Stimulated activated CD8-positive, alpha-beta memory T cell treated with anti-CD3 and anti-CD28 coated beads, Interleukin-7, amount 100 ng/mL, for 1 hour (primary cell): ENCODE results near the gene ANKRD27.
"Not testable (repeated sequence)": the region's sequence is repeated elsewhere in the genome, so short reads cannot be mapped to it uniquely, and the experiment has no call there.

Experiments
- DNase-seq, 2 donors: peaks; one replicate each; pipeline ENCODE4 v3.0.0-alpha.2; 2020; ENCODE audit warnings: low read depth in 2 of 2

Gene ANKRD27

DNA sequence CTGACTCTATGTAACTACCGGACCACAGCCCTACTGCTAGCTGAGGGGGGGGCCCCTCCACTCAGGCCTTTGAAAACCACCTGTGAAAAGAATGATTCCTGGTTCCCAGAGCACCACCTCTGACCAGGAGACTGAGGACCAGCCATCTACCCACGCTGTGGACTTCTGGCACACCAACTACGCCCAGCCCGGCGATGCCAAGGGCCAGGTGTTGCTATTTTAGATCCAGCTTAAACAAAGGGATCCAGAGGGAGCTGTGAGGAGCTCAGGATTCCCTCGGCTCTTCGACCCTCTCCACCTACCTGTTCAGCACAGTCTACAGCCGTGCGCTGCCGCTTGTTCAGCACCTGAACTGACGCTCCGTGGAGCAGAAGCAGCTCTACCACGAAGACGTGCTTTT lies 71.0 kb downstream of the ANKRD27 start:
- DNase-seq: no peak

DNA sequence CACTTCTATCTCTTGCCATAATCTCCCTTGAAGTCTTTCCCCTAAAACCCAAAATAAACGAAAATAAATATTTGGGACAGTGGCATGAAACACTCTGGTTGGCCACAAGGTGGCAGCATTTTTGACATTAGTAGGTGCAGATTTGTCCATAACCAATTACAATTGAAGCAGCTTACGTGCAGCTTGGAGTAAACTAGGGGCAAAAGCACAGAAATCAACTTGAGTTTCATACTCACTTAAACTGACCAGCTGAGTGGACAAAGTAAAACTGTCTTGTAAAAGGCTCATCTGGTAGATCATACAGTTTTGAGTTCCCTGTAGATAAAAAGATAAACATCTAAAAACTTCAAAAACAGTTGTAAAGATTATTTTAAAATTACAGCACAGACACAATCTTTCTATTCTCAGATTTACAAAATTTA lies 75.2 kb downstream of the ANKRD27 start:
- peak in 1 of 2 donors; percentile 10 for DNase-seq

DNA sequence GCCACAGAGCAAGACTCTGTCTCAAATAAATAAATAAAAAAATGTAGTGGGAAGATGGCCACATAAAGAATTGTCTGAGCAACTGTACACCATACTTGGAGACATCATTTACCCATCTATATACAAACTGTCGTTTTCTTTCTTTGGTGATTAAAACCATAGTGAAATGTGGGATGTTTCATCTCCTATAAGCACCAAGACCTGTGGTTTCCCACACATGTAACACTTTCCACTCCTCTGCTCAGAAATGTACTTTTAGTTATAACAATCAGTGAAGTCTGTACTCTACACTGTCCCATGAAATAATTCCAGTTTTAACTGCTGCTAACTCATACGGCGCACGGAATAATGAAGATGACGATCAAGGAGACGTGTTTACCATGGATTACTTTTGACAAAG lies 75.7 kb downstream of the ANKRD27 start:
- no peak for DNase-seq

DNA sequence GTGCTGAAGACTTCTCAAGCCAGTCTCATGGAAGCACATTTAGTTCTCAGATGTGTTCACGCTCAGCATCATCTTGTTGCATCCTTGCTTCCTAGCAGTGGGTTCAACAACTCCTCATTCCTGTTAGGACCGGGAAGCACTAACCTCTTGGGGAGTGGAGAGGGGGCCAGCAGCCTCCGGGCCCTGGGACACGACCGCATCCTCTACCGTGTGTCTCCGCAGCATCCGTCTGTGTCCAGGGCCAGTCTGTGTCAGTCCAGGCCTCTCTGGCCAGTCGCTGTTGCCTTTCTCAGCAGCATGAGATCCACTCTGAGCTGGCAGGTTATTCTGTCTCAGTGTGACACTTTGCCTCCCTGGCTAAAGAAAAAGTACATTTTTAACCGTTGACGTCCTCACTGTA lies 77.0 kb downstream of the ANKRD27 start:
- DNase-seq: no peak

DNA sequence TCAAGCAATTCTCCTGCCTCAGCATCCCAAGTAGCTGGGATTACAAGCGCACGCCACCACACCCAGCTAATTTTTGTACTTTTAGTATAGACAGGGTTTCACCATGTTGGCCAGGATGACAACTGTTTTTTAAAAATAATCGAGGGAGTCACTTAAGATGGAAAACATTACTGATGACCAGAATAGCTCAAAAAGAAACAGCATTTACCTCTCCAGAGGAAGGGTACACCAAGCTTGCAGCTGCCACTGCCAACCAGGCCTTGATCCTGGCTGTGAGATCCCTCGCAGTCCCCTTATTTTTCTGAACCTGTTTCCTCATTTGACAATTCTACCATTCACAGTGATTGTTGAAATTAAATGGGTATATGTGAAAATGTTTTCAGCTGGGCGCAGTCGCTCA lies 79.5 kb downstream of the ANKRD27 start:
- DNase-seq: no peak

DNA sequence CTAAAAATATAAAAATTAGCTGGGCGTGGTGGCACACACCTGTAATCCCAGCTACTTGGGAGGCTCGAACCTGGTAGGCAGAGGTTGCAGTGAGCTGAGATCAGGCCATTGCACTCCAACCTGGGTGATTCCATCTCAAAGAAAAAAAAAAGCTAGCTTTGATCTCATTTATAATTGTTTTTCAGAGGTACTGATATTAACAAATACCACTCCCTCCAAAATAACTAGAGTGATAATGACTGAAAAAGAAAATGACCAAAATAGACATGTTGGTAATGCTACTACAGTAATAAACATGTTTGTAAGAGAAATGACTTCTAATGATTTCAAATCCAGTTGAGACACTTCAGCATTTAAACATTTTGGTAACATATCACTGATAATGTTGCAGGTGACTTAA lies 81.0 kb downstream of the ANKRD27 start:
- no peak for DNase-seq

DNA sequence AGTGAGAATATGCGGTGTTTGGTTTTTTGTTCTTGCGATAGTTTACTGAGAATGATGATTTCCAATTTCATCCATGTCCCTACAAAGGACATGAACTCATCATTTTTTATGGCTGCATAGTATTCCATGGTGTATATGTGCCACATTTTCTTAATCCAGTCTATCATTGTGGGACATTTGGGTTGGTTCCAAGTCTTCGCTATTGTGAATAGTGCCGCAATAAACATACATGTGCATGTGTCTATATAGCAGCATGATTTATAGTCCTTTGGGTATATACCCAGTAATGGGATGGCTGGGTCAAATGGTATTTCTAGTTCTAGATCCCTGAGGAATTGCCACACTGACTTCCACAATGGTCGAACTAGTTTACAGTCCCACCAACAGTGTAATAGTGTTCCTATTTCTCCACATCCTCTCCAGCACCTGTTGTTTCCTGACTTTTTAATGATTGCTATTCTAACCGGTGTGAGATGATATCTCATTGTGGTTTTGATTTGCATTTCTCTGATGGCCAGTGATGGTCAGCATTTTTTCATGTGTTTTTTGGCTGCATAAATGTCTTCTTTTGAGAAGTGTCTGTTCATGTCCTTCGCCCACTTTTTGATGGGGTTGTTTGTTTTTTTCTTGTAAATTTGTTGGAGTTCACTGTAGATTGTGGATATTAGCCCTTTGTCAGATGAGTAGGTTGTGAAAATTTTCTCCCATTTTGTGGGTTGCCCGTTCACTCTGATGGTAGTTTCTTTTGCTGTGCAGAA lies 87.1 kb downstream of the ANKRD27 start:
- not testable (repeated sequence) for DNase-seq

DNA sequence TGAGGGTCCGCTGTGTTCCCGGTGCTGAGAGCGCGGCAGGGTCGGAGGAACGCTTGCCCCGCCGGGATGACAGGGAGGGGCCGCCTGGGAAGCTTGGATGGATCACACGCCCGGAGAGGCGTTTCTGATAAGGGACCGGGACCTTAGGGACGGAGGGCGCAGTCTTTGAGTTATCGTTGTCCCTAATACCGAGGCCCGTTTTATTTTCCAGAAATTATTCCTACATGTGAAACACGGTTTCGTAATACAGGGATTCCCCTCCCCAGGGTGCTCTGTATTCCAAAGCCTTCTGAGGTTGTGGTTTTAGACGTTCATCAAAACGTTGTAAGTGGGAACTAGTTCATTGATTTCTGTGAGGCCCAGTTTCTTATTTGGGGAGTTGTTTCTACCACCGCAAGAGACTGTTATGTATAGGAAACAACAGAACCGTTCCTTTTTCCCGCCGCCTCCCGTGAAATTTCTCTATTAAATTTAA lies 93.2 kb downstream of the ANKRD27 start:
- DNase-seq: no peak

DNA sequence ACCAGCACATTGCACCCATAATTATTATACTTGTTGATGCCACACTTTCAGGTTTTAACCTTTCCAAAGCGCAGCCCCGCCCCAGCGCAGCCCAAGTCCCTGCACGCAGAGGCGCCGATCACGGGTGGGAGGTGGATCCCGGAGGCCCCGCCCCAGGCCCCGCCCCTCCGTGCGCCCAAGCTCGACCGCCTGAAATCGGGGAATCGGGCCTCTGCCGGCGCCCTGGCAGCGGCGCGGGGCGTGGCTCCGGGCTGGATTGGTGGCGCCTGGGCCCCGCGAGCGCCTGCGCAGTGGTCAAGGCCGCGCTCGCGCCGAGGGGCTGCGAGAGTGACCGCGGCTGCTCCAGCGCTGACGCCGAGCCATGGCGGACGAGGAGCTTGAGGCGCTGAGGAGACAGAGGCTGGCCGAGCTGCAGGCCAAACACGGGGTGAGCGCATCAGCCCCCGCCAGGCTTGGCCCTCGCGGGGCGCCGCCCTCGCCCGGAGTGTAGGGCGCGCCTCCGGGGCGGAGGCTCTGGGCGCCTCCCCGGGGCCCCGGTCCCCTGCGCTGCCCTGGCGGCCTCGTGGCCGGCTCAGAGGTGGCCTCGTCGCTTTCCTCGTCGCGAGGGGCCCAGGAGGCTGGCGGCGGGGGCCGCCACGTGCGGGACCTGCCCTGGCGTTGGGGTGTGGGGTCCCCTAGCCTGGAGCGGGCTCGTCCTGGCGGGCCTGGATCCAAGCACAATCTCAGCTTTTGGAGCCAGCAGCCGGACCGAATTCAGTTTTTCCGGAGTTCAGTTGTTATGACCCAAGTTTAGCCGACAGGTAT lies 93.9 kb downstream of the ANKRD27 start, which contains the start of gene PDCD5:
Gene PDCD5, plus strand, starts transcription at position 290 of the 804 bp plus-strand sequence. Its CDS starts 72 bp downstream, at position 362.
- peak; percentile 91 to 95 for DNase-seq

DNA sequence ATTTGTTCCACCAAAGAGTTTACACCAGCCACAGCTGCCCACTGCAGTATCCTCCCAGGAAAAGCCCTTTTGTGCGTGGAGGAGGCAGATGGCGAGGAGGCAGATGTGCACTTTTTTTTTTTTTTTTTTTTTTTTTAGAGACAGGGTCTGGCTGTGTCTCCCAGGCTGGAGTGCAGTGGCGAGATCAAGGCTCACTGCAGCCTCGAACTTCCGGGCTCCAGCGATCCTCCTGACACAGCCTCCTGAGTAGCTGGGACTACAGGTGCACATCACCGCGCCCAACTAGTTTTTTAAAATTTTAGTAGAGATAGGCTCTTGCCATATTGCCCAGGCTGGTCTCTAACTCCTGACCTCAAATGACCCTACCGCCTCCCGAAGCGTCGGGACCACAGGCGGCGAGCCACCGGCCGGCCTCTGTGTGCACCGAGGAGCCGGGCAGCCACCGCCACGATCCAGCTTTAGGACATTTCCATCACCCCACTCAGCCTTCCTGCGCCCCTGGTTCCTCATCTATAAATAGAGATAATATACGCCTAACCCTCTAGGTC lies 94.6 kb downstream of the ANKRD27 start:
- DNase-seq: no peak

DNA sequence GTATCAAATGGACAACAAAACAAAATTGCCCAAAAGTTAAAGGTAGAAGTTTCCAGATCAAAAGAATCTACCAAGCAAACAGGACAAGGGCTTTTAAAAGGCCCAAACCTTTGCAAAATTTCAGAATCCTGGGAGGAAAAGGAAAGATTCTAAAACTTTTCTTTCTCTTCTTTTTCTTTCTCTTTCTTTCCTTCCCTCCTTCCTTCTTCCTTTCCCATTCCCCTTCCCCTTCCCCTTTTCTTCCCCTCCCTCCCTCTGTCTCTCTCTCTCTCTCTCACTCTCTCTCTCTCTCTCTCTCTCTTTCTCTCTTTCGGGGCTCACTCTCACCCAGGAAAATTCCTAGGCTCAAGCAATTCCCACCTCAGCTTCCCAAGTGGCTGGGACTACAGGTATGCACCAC lies 98.2 kb downstream of the ANKRD27 start:
- no peak for DNase-seq

DNA sequence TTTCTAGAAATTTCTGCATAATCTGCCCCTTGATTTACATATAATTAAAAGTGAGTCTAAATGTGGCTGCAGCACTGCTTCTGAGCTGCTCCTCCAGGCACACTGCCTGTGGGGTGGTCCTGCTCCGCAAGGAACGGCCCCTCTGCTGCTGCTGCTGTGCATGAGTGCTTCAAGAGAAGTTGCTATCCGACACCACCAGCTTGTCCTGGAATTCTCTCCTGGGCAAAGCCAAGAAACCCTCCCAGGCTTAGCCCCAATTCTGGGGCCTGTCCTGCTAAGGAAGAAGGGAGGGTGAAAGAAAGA lies 101.5 kb downstream of the ANKRD27 start:
- DNase-seq: no peak

DNA sequence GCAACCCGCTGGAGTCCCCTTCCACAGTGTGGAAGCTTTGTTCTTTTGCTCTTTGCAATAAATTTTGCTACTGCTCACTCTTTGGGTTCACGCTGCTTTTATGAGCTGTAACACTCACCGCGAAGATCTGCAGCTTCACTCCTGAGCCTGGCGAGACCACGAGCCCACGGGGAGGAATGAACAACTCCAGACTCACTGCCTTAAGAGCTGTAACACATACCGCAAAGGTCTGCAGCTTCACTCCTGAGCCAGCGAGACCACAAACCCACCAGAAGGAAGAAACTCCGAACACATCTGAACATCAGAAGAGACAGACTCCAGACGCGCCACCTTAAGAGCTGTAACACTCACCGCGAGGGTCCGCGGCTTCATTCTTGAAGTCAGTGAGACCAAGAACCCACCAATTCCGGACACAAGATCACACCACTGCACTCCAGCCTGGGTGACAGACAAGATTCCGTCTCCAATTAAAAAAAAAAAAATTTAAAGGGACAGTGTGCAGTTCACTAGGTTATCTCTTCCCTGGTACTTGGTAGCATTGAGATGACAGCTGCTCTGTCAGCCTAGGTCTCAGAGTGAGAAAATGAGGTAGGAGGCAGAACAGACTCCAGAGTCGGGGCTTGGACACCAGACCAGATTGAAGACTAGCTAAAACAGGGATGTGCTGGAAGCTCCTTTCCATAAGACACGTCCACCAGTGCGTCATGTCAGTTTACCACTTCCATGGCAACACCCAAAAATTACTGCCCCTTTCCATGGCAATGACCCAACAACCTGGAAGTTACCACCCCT lies 102.1 kb downstream of the ANKRD27 start:
- DNase-seq: not testable (repeated sequence)

DNA sequence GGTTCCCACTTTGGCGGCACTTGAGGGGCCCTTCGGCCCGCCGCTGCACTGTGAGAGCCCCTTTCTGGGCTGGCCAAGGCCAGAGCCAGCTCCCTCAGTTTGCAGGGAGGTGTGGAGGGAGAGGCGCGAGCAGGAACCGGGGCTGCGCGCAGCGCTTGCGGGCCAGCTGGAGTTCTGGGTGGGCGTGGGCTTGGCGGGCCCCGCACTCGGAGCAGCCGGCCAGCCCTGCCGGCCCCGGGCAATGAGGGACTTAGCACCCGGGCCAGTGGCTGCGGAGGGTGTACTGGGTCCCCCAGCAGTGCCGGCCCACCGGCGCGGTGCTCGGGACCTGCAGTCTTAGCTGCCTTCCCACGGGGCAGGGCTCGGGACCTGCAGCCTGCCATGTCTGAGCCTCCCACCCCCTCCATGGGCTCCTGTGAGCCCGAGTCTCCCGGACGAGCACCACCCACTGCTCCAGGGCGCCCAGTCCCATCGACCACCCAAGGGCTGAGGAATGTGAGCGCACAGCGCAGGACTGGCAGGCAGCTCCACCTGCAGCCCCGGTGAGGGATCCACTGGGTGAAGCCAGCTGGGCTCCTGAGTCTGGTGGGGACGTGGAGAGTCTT lies 103.4 kb downstream of the ANKRD27 start:
- not testable (repeated sequence) for DNase-seq

DNA sequence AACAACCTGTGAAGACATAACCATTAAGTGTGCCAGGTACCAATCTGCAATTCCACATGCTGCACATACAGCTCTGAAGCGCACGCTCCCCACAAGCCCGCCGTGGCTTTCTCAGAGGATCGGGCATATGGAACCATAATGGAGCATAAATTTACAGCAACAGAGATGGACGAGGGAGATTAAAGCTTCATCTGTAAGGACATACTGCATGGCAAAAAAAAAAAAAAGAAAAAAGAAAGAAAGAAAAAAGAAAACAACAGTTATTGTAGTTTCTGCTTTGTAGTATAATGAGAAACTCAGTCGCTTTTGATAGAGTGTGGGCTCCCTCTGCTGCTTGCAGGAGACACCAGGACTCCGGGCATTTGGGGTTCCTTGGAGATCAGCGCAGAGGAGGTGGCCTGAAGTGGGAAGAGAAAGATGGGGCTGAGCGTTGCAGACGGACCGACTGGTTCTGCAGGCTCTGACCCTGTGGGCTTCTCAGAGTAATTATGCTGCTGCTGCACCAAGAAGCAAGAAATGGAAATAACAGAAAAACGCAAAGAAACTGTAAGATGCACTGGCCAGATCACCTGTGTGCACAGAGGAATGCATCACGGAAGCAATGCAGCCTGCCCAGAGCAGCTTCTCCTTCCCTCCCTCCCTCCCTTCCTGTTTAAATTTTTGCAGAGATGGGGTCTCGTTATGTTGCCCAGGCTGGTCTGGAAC lies 104.7 kb downstream of the ANKRD27 start:
- DNase-seq: peak in 1 of 2 donors; percentile 23

DNA sequence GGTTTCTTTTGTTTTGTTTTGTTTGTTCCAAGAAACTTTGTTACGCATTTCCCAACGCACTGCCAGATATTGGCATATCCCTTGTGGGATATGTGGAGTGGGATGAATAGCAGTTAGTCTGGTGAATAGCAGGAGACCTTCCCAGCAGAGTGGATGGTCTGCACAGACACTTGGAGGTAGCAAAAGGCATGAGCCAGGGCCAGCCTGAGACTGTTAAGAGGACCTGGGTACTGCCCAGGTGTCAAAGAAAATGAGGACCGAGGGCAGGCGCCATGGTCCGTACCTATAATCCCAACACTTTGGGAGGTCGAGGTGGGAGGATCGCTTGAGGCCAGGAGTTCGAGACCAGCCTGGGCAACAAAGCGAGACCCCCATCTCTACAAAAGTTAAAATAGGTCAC lies 107.5 kb downstream of the ANKRD27 start:
- DNase-seq: no peak

DNA sequence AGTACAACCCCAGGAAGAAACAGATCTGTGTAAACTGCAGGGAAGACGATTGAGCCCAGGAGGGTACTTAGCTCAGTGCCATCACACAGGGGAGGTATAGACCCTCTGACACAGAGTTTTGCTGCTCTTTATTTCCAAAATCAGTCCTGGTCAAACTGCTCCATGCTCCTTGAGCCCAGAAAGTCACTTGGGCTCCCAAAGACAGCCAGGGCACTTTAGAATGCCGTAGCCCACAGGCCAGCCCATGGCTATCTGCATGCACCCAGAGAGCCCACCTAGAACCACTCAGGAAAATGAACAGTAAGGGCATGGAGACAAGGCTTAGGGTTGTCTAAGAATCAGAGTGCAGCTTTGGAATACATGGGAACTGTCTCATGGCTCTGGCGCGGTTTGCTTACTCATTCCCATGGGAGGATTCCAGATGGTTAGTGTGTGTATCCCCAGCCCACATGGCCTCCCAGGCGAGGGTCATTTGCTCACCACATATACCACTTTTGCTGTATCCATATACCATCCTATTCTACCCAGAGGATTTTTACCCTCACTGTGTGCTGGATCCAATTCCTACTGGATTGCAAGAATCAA lies 108.6 kb downstream of the ANKRD27 start:
- no peak for DNase-seq

DNA sequence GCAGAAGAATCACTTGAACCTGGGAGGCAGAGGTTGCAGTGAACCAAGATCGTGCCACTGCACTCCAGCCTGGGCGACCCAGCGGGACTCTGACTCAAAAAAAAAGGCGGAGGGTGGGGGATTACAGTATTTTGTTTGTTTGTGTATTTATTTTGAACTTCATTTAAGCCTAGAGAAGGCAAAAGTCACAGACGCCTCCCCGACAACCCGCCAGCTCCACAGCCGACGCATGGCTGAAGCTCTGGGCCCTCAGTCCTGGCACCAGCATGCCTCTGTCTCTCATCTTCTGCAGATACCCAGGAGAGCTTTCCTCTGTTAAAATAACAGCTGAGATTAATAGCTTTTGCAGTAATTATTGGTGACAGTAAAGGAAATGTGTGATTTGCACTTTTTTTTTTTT lies 111.2 kb downstream of the ANKRD27 start:
- DNase-seq: no peak

DNA sequence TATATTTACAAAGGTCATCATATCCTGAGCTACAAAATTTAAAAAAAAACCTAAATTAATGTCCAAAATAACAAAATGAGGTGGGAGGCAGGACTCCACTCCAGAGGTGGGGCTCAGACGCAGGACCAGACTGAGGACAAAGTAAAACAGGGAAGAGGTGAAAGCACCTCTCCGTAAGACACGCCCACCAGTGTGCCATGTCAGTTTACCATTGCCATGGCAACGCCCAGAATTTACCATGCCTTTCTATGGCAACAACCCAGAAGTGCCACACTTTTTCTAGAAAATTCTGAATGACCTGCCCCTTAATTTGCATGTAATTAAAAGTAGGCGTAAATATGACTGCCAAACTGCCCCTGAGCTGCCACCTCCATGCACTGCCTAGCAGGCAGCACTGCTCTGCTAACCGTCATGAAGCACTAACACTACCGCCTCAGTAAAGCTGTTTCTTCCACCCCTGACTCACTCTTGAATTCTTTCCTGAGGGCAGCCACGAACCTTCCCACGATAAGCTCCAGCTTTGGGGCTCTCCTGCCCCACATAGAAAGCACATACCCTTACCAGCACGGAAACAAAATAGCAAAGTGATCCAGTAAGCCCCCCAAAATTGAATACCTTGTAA lies 116.3 kb downstream of the ANKRD27 start:
- no peak for DNase-seq

DNA sequence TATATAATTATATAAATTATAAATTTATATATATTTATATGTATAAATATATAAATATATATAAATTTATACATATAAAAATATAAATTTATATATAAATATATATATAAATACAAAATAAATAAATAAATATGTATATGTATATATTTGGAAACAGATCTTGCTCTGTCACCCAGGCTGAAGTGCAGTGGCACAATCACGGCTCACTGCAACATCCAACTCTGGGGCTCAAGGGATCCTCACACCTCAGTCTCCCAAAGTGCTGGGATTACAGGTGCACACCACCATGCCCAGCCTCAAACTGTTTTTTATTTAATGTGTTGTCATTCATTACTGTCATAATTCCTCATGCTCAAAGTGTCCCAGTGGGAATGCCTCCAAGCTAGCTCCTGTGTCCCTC lies 119.2 kb downstream of the ANKRD27 start:
- DNase-seq: no peak
